ENCODE data around the gene PDZRN3. TPM values are rescaled to one million over a fixed set of nuclear protein-coding genes. Genes with fewer than 3 reads are reported as not detected.

PDZRN3 gene
- polyA plus RNA-seq, 1 of the 3 experiments (the other 2 are of a cell fraction), result 10.3 TPM

GRCh38 chr3:73608456-73609314 lies 16.1 kb downstream of the PDZRN3 start:
- Histone ChIP-seq H3K9me3 (no peaks in the 10 kb centered on the region), H3K9me2 (no peaks in the 10 kb centered on the region), H2AFZ (ENCODE audit: low read depth) (no peak overlapping the region), H4K20me1 (ENCODE audit: insufficient read depth) (peaks cover 30% of the 10 kb centered on the region), H3K79me2 (ENCODE audit: insufficient read depth) (peaks cover 91% of the 10 kb centered on the region), H3F3A (replicated peaks; ENCODE audit: insufficient read depth) (peaks cover 9% of the 10 kb centered on the region), H3K4me2 (no peak overlapping the region), H3K27ac (ENCODE audit: low read depth in 2 of 2, low read length in 1 of 2) (no peak overlapping the region; a peak in 1 of 4 replicates), H3K9ac (no peak overlapping the region), H3K36me3 (replicated peaks in 1 of 2; ENCODE audit: control insufficient read depth in 1 of 2, insufficient read depth in 2 of 2, low read length in 1 of 2) (peaks cover 12 to 15% of the 10 kb centered on the region in 2 experiments), H3K27me3 (ENCODE audit: insufficient read depth) (no peaks in the 10 kb centered on the region), H3K4me1 (ENCODE audit: control insufficient read depth in 1 of 2, insufficient read depth in 2 of 2, low read depth in 1 of 2, low read length in 1 of 2) (peaks cover 21 to 25% of the 10 kb centered on the region in 2 experiments), H3K4me3 (ENCODE audit: low read depth in 2 of 2, low read length in 1 of 2) (no peak overlapping the region)
- ChIA-PET CTCF (interaction anchor here (1.4 kb wide), 2 partner anchors 13 to 101 kb away, joined by 4 to 5 read pairs; no protein-coding TSS in a partner anchor), POLR2A (no interaction called here)
- 88% methylated on average over 12 of the region's 12 CpGs for WGBS (ENCODE audit: low lambda C conversion rate)
- no peak for DNase-seq
- TF ChIP-seq FOXJ3 (CRISPR knock-in tag; IDR thresholded peaks at IDR 0.05) (no peak), EZH2phosphoT487 (IDR thresholded peaks at IDR 0.05; ENCODE audit: borderline replicate concordance, low read depth) (no peak), POLR2AphosphoS5 (IDR thresholded peaks at IDR 0.05; ENCODE audit: low read depth, low read length) (no peak), YY1 (IDR thresholded peaks at IDR 0.05; ENCODE audit: low read depth) (no peak), NFIC (IDR thresholded peaks at IDR 0.05; ENCODE audit: borderline replicate concordance) (no peak), TCF12 (IDR thresholded peaks at IDR 0.05) (no peak), CHD2 (IDR thresholded peaks at IDR 0.05; ENCODE audit: low read length, partially characterized antibody) (no peak), SIN3A (IDR thresholded peaks at IDR 0.05; ENCODE audit: borderline replicate concordance, low read depth, low read length) (no peak), FOXM1 (IDR thresholded peaks at IDR 0.05; ENCODE audit: low read depth) (no peak), MXI1 (IDR thresholded peaks at IDR 0.05; ENCODE audit: low read depth, low read length) (no peak), IRF3 (IDR thresholded peaks at IDR 0.05; ENCODE audit: low read depth, low read length) (no peak), USF2 (IDR thresholded peaks at IDR 0.05; ENCODE audit: borderline replicate concordance, low read depth, low read length) (no peak), FOSL2 (IDR thresholded peaks at IDR 0.05; ENCODE audit: borderline replicate concordance, low read depth) (no peak)
- TF ChIP-seq, protein P1, sequence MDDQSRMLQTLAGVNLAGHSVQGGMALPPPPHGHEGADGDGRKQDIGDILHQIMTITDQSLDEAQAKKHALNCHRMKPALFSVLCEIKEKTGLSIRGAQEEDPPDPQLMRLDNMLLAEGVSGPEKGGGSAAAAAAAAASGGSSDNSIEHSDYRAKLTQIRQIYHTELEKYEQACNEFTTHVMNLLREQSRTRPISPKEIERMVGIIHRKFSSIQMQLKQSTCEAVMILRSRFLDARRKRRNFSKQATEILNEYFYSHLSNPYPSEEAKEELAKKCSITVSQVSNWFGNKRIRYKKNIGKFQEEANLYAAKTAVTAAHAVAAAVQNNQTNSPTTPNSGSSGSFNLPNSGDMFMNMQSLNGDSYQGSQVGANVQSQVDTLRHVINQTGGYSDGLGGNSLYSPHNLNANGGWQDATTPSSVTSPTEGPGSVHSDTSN (IDR thresholded peaks at IDR 0.05), result no peak

Measured in SK-N-SH (cell line).